ENCODE results near the gene ZDHHC6.

ZDHHC6 gene

GRCh38 chr10:112438356-112438755, 8.4 kb downstream of the ZDHHC6 start:
- H3K27ac ChIP-seq (ENCODE audit: low read length) = no peak overlapping the region
- no peaks in the 10 kb centered on the region for H3K9me3 ChIP-seq (ENCODE audit: insufficient read depth, low read depth, low read length)
- no peaks in the 10 kb centered on the region for H3K27me3 ChIP-seq (ENCODE audit: insufficient read depth, low read length)
- no peak overlapping the region for H3K9ac ChIP-seq (ENCODE audit: low read depth, low read length)
- H3K4me1 ChIP-seq (ENCODE audit: insufficient read depth, low read length) = no peaks in the 10 kb centered on the region
- peaks cover 83% of the 10 kb centered on the region for H3K36me3 ChIP-seq (ENCODE audit: insufficient read depth, low read depth, low read length)
- H3K4me3 ChIP-seq (ENCODE audit: low read length) = no peak overlapping the region

- Histone ChIP-seq H3K27me3 (ENCODE audit: insufficient read depth, low read length) (no peaks in the 10 kb centered on the region), H3K9me3 (ENCODE audit: insufficient read depth, low read depth, low read length) (no peaks in the 10 kb centered on the region), H3K4me3 (ENCODE audit: low read length) (no peak overlapping the region), H3K4me1 (ENCODE audit: insufficient read depth, low read length) (no peaks in the 10 kb centered on the region), H3K27ac (ENCODE audit: low read length) (no peak overlapping the region), H3K9ac (ENCODE audit: low read depth, low read length) (no peak overlapping the region), H3K36me3 (ENCODE audit: insufficient read depth, low read depth, low read length) (peaks cover 84% of the 10 kb centered on the region)
Measured at GRCh38 chr10:112434988-112435619, 11.6 kb downstream of the ZDHHC6 start.

DNA sequence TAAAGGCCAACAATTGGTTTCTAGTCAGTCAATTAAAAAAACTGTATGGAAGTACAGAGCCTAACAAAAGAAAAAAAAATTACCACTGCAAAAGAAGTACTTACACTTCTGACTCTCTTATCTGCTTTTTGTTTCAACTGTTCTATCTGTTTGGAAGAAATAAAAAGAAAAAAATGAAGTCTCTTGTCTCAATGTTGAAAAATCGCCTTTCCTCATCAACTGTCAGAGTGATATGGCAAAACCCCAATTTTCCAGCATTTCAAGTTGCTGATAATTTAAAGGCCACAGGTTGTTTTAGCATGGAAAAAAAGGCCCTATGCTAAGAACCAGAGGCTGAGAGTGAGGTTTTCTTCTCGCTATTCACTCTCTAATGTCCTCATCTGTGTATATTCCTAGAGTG, 13.6 kb downstream of the ZDHHC6 start:
- H3K4me1 ChIP-seq (ENCODE audit: insufficient read depth, low read length) = no peaks in the 10 kb centered on the region
- no peak overlapping the region for H3K4me3 ChIP-seq (ENCODE audit: low read length)
- H3K27ac ChIP-seq (ENCODE audit: low read length) = no peak overlapping the region
- H3K27me3 ChIP-seq (ENCODE audit: insufficient read depth, low read length) = no peaks in the 10 kb centered on the region
- peaks cover 69% of the 10 kb centered on the region for H3K36me3 ChIP-seq (ENCODE audit: insufficient read depth, low read depth, low read length)
- no peak overlapping the region for H3K9ac ChIP-seq (ENCODE audit: low read depth, low read length)
- H3K9me3 ChIP-seq (ENCODE audit: insufficient read depth, low read depth, low read length) = no peaks in the 10 kb centered on the region

DNA sequence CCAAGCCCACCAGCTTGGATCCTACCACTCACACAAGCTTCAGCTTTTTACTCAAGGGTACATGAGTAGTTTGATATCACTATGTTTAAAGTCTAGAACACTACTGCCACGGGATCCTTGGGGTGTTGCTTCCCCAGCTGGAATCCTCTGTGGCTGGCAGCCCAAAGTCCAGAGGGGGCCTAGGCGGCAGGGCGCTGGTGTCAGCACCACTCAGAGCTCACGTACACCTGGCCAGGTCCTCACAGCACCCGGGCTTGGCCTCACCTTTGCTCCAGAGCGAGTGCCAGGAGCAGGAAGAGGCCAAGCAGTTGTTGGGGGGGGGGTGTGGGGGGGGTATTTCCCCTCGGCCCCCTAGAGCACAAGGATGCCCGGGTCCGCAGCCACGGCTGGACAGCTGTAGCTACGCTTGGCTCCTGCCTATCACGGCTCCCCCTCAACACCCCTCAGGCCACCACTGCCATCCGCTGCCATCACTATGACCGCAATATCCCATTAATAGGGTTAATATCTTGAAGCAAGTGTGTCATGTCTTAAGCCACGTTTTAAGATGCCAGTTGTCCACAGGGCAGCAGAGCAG, 17.0 kb downstream of the ZDHHC6 start:
- peaks cover 48% of the 10 kb centered on the region for H3K36me3 ChIP-seq (ENCODE audit: insufficient read depth, low read depth, low read length)
- H3K4me3 ChIP-seq (ENCODE audit: low read length) = no peak overlapping the region
- no peaks in the 10 kb centered on the region for H3K4me1 ChIP-seq (ENCODE audit: insufficient read depth, low read length)
- no peaks in the 10 kb centered on the region for H3K9me3 ChIP-seq (ENCODE audit: insufficient read depth, low read depth, low read length)
- no peak overlapping the region for H3K27ac ChIP-seq (ENCODE audit: low read length)
- no peaks in the 10 kb centered on the region for H3K27me3 ChIP-seq (ENCODE audit: insufficient read depth, low read length)
- H3K9ac ChIP-seq (ENCODE audit: low read depth, low read length) = no peak overlapping the region

DNA sequence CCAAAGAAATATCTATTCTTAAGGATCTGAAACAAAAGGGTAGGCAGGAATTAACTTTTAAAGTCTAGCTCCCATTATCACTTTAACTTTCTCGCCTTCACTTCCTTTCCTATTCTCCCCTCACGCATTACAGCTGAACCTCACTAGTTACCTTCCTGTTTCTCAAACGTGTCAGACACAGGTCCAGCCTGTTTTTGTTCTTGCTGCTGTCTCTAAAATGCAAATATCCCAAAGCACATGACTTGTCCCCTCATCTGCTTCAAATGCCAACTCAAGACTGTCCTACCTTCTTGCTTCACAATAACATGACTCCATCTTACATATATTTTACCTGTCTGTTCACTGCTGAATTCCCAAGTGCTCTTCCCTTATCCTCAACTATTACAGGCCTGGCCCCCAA, 17.6 kb downstream of the ZDHHC6 start:
- no peaks in the 10 kb centered on the region for H3K27me3 ChIP-seq (ENCODE audit: insufficient read depth, low read length)
- H3K4me1 ChIP-seq (ENCODE audit: insufficient read depth, low read length) = no peaks in the 10 kb centered on the region
- no peak overlapping the region for H3K9ac ChIP-seq (ENCODE audit: low read depth, low read length)
- no peak overlapping the region for H3K4me3 ChIP-seq (ENCODE audit: low read length)
- no peak overlapping the region for H3K27ac ChIP-seq (ENCODE audit: low read length)
- H3K36me3 ChIP-seq (ENCODE audit: insufficient read depth, low read depth, low read length) = peaks cover 42% of the 10 kb centered on the region
- H3K9me3 ChIP-seq (ENCODE audit: insufficient read depth, low read depth, low read length) = no peaks in the 10 kb centered on the region

GRCh38 chr10:112426111-112426510, 20.6 kb downstream of the ZDHHC6 start:
- H3K9me3 ChIP-seq (ENCODE audit: insufficient read depth, low read depth, low read length) = no peaks in the 10 kb centered on the region
- H3K27me3 ChIP-seq (ENCODE audit: insufficient read depth, low read length) = no peaks in the 10 kb centered on the region
- no peak overlapping the region for H3K4me3 ChIP-seq (ENCODE audit: low read length)
- H3K27ac ChIP-seq (ENCODE audit: low read length) = no peak overlapping the region
- H3K36me3 ChIP-seq (ENCODE audit: insufficient read depth, low read depth, low read length) = peaks cover 13% of the 10 kb centered on the region
- no peak overlapping the region for H3K9ac ChIP-seq (ENCODE audit: low read depth, low read length)
- H3K4me1 ChIP-seq (ENCODE audit: insufficient read depth, low read length) = no peaks in the 10 kb centered on the region

- H3K36me3 ChIP-seq (ENCODE audit: insufficient read depth, low read depth, low read length) = no peaks in the 10 kb centered on the region
- H3K27me3 ChIP-seq (ENCODE audit: insufficient read depth, low read length) = no peaks in the 10 kb centered on the region
- H3K4me1 ChIP-seq (ENCODE audit: insufficient read depth, low read length) = no peaks in the 10 kb centered on the region
- H3K9me3 ChIP-seq (ENCODE audit: insufficient read depth, low read depth, low read length) = no peaks in the 10 kb centered on the region
- no peak overlapping the region for H3K4me3 ChIP-seq (ENCODE audit: low read length)
- H3K9ac ChIP-seq (ENCODE audit: low read depth, low read length) = no peak overlapping the region
- no peak overlapping the region for H3K27ac ChIP-seq (ENCODE audit: low read length)
Measured at GRCh38 chr10:112424651-112425050, 22.1 kb downstream of the ZDHHC6 start.

GRCh38 chr10:112421731-112422130, 25.0 kb downstream of the ZDHHC6 start:
- no peak overlapping the region for H3K9ac ChIP-seq (ENCODE audit: low read depth, low read length)
- no peaks in the 10 kb centered on the region for H3K36me3 ChIP-seq (ENCODE audit: insufficient read depth, low read depth, low read length)
- H3K4me3 ChIP-seq (ENCODE audit: low read length) = no peak overlapping the region
- no peaks in the 10 kb centered on the region for H3K9me3 ChIP-seq (ENCODE audit: insufficient read depth, low read depth, low read length)
- H3K27me3 ChIP-seq (ENCODE audit: insufficient read depth, low read length) = no peaks in the 10 kb centered on the region
- H3K4me1 ChIP-seq (ENCODE audit: insufficient read depth, low read length) = no peaks in the 10 kb centered on the region
- H3K27ac ChIP-seq (ENCODE audit: low read length) = no peak overlapping the region

GRCh38 chr10:112412696-112413095, 34.0 kb downstream of the ZDHHC6 start:
- no peaks in the 10 kb centered on the region for H3K9me3 ChIP-seq (ENCODE audit: insufficient read depth, low read depth, low read length)
- H3K36me3 ChIP-seq (ENCODE audit: insufficient read depth, low read depth, low read length) = no peaks in the 10 kb centered on the region
- H3K9ac ChIP-seq (ENCODE audit: low read depth, low read length) = no peak overlapping the region
- no peak overlapping the region for H3K4me3 ChIP-seq (ENCODE audit: low read length)
- H3K27me3 ChIP-seq (ENCODE audit: insufficient read depth, low read length) = no peaks in the 10 kb centered on the region
- H3K27ac ChIP-seq (ENCODE audit: low read length) = no peak overlapping the region
- no peaks in the 10 kb centered on the region for H3K4me1 ChIP-seq (ENCODE audit: insufficient read depth, low read length)

- Histone ChIP-seq H3K4me1 (ENCODE audit: insufficient read depth, low read length) (no peaks in the 10 kb centered on the region), H3K27ac (ENCODE audit: low read length) (no peak overlapping the region), H3K9ac (ENCODE audit: low read depth, low read length) (no peak overlapping the region), H3K4me3 (ENCODE audit: low read length) (no peak overlapping the region), H3K27me3 (ENCODE audit: insufficient read depth, low read length) (no peaks in the 10 kb centered on the region), H3K36me3 (ENCODE audit: insufficient read depth, low read depth, low read length) (no peaks in the 10 kb centered on the region), H3K9me3 (ENCODE audit: insufficient read depth, low read depth, low read length) (no peaks in the 10 kb centered on the region)
Measured at GRCh38 chr10:112409755-112410154, 37.0 kb downstream of the ZDHHC6 start.

- Histone ChIP-seq H3K9me3 (ENCODE audit: insufficient read depth, low read depth, low read length) (no peaks in the 10 kb centered on the region), H3K4me3 (ENCODE audit: low read length) (no peak overlapping the region), H3K27me3 (ENCODE audit: insufficient read depth, low read length) (no peaks in the 10 kb centered on the region), H3K27ac (ENCODE audit: low read length) (no peak overlapping the region), H3K9ac (ENCODE audit: low read depth, low read length) (no peak overlapping the region), H3K4me1 (ENCODE audit: insufficient read depth, low read length) (no peaks in the 10 kb centered on the region), H3K36me3 (ENCODE audit: insufficient read depth, low read depth, low read length) (no peaks in the 10 kb centered on the region)
Measured at GRCh38 chr10:112409299-112409698, 37.4 kb downstream of the ZDHHC6 start.

- H3K27me3 ChIP-seq (ENCODE audit: insufficient read depth, low read length) = no peaks in the 10 kb centered on the region
- no peaks in the 10 kb centered on the region for H3K36me3 ChIP-seq (ENCODE audit: insufficient read depth, low read depth, low read length)
- H3K9me3 ChIP-seq (ENCODE audit: insufficient read depth, low read depth, low read length) = no peaks in the 10 kb centered on the region
- H3K4me3 ChIP-seq (ENCODE audit: low read length) = no peak overlapping the region
- H3K27ac ChIP-seq (ENCODE audit: low read length) = no peak overlapping the region
- H3K9ac ChIP-seq (ENCODE audit: low read depth, low read length) = no peak overlapping the region
- no peaks in the 10 kb centered on the region for H3K4me1 ChIP-seq (ENCODE audit: insufficient read depth, low read length)
Measured at GRCh38 chr10:112407696-112408095, 39.0 kb downstream of the ZDHHC6 start.
